ENCODE measurements around the gene COL5A1.

The COL5A1 gene

GRCh38 chr9:134782921-134783698 lies 141.5 kb downstream of the COL5A1 start:
- no peak for DNase-seq

- DNase-seq = peak in 2 of 51 donors; percentile 24 to 36
Measured at GRCh38 chr9:134783699-134784039, 142.1 kb downstream of the COL5A1 start.

- no peak for DNase-seq
Measured at GRCh38 chr9:134784577-134785305, 143.1 kb downstream of the COL5A1 start.

GRCh38 chr9:134785325-134786108 lies 143.9 kb downstream of the COL5A1 start:
- no peak for DNase-seq

- peak in 3 of 51 donors; percentile 5 to 64 (median 44) for DNase-seq
Measured at GRCh38 chr9:134787601-134788531, 146.3 kb downstream of the COL5A1 start.

- DNase-seq = no peak
Measured at GRCh38 chr9:134789168-134789567, 147.6 kb downstream of the COL5A1 start.

GRCh38 chr9:134791009-134791408 lies 149.4 kb downstream of the COL5A1 start:
- DNase-seq = no peak

GRCh38 chr9:134792627-134793026 lies 151.0 kb downstream of the COL5A1 start:
- no peak for DNase-seq

GRCh38 chr9:134793288-134794188 lies 151.9 kb downstream of the COL5A1 start:
- no peak for DNase-seq

- DNase-seq = no peak
Measured at GRCh38 chr9:134794663-134795370, 153.2 kb downstream of the COL5A1 start.

- no peak for DNase-seq
Measured at GRCh38 chr9:134795446-134795845, 153.8 kb downstream of the COL5A1 start.

GRCh38 chr9:134796882-134797281 lies 155.3 kb downstream of the COL5A1 start:
- DNase-seq = no peak

- peak in 4 of 51 donors; percentile 6 to 46 (median 12) for DNase-seq
Measured at GRCh38 chr9:134800791-134801339, 159.3 kb downstream of the COL5A1 start.

GRCh38 chr9:134802216-134802795 lies 160.7 kb downstream of the COL5A1 start:
- no peak for DNase-seq

- no peak for DNase-seq
Measured at GRCh38 chr9:134804871-134805270, 163.3 kb downstream of the COL5A1 start.

- DNase-seq = no peak
Measured at GRCh38 chr9:134807716-134808446, 166.3 kb downstream of the COL5A1 start.

- no peak for DNase-seq
Measured at GRCh38 chr9:134808447-134808792, 166.8 kb downstream of the COL5A1 start.

GRCh38 chr9:134809292-134809691 lies 167.7 kb downstream of the COL5A1 start:
- no peak for DNase-seq
